ENCODE data around the gene NDFIP1. TPM values are rescaled to one million over a fixed set of nuclear protein-coding genes. Genes with fewer than 3 reads are reported as not detected.

NDFIP1 gene
- total RNA-seq, 1 donor, result 69.7 TPM

- no peak for DNase-seq (ENCODE audit: low read depth in 2 of 3, low spot score in 2 of 3)
These were observed 17.6 kb upstream of the NDFIP1 start for GRCh38 chr5:142091012-142091411.

DNA sequence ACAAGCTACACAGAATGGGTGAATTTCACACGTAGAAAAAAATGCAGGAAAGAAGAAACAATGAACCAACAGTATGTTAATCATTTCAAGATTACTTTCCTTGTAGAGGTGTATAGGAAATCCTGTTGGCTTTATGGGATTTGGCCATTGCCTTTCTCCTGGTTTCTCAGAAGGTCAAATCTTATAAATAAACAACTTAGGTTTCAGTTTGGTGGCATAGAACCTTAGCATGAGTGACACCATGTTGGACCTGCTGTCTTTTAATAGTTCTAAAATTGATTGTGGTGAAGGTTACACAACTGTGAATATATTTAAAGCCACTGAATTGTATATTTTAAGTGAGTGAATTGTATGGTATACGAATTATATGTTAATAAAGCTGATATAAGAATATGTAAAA lies 16.7 kb upstream of the NDFIP1 start:
- DNase-seq (ENCODE audit: low read depth in 2 of 3, low spot score in 2 of 3), result no peak

GRCh38 chr5:142095035-142095434 lies 13.5 kb upstream of the NDFIP1 start:
- DNase-seq (ENCODE audit: low read depth in 2 of 3, low spot score in 2 of 3), result no peak

DNA sequence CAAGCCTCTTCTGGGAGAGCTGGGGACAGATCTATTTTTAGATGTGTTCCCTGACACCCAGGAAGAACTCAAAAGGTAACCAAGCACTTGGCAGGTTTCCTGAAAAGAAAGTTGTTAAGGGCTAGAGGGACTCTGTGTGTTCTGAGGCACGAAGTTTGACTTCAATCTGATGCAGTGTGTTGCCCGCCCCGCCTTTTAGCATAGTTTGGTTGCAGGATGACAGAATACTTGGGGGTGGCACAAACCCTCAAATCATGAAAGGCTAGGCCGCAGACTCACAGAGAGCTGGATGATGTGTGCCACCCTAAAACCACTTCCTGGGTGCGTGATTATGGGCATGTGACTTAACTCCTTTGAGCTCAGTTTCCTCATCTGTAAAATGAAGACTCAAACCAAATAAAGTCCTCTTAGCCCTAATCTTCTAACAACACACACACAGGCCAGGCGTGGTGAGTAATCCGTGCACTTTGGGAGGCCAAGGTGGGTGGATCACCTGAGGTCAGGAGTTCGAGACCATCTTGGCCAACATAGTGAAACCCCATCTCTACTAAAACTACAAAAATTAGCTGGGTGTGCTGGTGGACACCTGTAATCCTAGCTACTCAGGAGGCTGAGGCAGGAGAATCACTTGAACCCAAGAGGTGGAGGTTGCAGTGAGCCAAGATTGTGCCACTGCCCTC lies 12.8 kb upstream of the NDFIP1 start:
- DNase-seq (ENCODE audit: low read depth in 2 of 3, low spot score in 2 of 3), result peak in 1 of 3 donors; percentile 69

- DNase-seq (ENCODE audit: low read depth in 2 of 3, low spot score in 2 of 3), result no peak
These were observed 12.2 kb upstream of the NDFIP1 start for GRCh38 chr5:142096382-142096781.

- DNase-seq (ENCODE audit: low read depth in 2 of 3, low spot score in 2 of 3), result no peak
These were observed 10.9 kb upstream of the NDFIP1 start for GRCh38 chr5:142097681-142098080.

DNA sequence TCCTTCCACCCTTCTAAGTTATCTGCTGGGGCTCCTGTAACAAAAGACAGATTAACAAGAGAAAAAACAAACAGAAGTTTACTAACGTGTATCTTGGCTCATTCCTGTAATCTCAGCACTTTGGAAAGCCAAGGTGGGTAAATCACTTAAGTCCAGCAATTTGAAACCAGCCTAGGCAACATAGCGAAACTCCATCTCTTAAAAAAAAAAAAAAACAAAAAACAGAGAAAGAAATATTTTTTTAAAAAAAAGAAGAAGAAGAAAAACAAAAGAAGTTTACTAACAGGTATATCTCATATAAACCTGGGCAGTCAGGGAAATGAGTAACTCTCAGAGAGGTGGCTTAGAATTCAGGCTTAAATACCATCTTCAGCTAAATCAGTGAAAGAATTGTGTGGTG lies 10.3 kb upstream of the NDFIP1 start:
- DNase-seq (ENCODE audit: low read depth in 2 of 3, low spot score in 2 of 3), result no peak

GRCh38 chr5:142098931-142099330 lies 9.6 kb upstream of the NDFIP1 start:
- no peak for DNase-seq (ENCODE audit: low read depth in 2 of 3, low spot score in 2 of 3)

GRCh38 chr5:142100307-142100706 lies 8.3 kb upstream of the NDFIP1 start:
- no peak for DNase-seq (ENCODE audit: low read depth in 2 of 3, low spot score in 2 of 3)

DNA sequence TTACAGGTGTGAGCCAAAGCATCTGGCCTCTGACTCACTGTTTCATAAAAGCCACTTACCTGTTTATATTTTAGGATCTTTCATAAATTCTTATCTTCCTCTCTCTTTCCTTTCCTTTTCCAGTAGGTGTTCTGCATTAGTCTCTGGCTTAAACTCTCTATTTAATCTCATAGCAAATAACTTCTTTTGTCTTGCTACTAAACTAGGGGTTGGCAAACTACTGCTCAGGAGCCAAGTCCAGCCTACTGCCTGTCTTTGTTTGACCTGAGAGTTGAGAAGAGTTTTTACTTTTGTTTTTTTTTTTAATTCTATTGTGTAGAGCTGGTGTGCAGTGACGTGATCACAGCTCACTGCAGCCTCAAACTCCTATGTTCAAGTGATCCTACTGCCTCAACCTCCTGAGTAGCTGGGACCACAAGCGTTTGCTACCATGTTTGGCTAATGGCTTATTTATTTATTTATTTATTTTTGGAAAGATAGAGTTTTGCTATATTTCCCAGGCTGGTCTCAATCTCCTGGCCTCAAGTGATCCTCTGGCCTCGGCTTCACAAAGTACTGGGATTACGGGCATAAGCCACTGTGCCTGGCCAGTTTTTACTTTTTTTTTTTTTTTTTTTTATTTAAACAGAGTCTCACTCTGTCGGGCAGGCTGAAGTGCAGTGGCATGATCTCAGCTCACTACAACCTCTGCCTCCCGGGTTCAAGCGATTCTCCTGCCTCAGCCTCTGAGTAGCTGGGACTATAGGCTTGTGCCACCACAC lies 5.4 kb upstream of the NDFIP1 start:
- no peak for DNase-seq (ENCODE audit: low read depth in 2 of 3, low spot score in 2 of 3)

DNA sequence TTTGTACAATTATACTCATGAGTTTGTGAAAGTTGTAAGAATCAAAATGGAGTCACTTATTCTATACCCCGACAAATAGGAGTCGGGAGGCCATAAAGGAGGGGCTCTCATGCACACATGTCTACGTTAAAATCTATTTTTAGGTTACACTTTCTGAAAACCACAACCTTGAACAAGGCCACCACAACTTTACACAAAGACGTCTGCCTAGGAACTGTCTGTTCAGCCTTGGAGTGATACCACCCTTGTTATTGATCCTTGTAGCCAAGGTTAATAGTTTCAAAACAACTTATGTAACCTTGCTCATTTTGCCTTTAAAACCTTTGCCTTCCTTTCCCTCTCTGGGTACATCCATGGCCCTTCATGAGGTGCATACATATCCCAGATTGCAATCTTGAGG lies 4.1 kb upstream of the NDFIP1 start:
- peak in 1 of 3 donors; percentile 18 for DNase-seq (ENCODE audit: low read depth in 2 of 3, low spot score in 2 of 3)

DNA sequence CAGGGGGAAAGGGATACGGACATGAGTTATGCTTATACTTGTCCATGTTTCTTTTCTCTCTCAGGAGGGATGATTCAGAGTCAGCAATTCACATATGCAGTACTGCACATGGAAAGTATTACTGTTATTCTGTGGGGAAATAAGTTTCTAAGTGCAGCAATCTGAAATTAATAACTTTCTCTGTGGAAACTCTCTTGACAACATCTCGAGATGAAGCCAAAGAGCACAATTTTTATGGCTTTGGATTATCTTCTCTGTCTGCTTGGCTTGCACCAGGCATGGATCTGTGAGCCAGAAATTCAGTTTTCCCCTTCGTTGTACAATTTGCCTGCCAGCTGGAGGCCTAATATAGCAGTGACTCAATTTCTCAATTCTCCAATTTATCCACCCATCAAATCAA lies 2.5 kb upstream of the NDFIP1 start:
- no peak for DNase-seq (ENCODE audit: low read depth in 2 of 3, low spot score in 2 of 3)

GRCh38 chr5:142107036-142107735 lies 1.4 kb upstream of the NDFIP1 start:
- DNase-seq (ENCODE audit: low read depth in 2 of 3, low spot score in 2 of 3), result no peak

GRCh38 chr5:142107736-142108431 lies 695 bp upstream of the NDFIP1 start:
- DNase-seq (ENCODE audit: low read depth in 2 of 3, low spot score in 2 of 3), result peak in 2 of 3 donors; percentile 55 to 61

- DNase-seq (ENCODE audit: low read depth in 2 of 3, low spot score in 2 of 3), result peak in 1 of 3 donors; percentile 43
These were observed 909 bp downstream of the NDFIP1 start for GRCh38 chr5:142109331-142110045.

DNA sequence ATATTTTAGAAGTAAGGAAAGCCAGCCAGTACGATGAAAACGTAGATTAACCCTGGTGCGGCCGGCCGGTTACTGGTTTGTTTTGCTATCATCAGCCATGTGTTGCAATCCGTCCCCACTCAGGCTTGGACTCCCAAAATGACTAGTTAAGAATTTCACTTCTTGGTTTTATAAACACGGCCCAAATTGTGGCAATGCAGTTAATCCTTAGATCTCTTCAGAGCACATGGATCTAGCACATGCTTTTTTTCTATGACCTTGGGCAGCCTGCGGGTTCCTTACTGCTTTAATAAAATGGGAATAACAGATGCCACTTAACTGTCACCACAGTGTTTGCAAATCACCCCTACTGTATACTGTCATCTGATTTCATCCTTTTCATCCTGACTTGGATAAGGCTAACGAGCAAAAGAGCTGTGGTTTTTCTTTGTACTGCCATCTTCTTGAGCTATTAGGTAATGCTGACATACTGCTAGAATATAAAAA lies 1.5 kb downstream of the NDFIP1 start:
- peak in 1 of 3 donors; percentile 27 for DNase-seq (ENCODE audit: low read depth in 2 of 3, low spot score in 2 of 3)

DNA sequence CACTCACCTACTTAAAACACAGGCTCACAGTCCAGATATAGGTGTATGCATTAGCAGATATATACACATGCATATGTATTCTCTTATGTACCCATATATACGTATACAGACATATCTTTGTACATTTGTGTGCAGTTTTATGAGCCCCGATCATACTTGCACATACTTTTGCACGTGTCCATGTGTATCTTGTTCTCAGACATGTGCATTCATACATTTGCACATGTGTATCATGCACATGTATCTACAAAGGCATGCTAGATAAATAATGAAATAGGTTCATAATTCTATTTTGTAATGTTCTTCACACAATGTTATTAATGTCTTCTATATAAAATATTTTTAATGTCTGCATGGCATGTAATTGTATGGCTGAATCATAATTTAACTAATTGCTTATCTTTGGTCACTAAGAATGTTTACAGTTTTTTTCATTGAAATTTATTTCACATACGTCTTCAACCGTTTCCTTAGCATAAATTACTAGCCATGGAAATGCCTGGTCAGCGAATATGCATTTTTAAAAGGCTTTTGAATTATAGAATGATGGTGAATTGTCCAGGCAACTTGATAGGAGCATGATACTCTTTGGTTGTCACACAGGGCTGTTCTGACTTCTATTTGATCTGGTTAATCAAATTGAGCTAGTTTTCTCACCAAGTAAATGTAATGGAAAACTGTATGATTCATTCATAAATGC lies 2.6 kb downstream of the NDFIP1 start:
- no peak for DNase-seq (ENCODE audit: low read depth in 2 of 3, low spot score in 2 of 3)

DNA sequence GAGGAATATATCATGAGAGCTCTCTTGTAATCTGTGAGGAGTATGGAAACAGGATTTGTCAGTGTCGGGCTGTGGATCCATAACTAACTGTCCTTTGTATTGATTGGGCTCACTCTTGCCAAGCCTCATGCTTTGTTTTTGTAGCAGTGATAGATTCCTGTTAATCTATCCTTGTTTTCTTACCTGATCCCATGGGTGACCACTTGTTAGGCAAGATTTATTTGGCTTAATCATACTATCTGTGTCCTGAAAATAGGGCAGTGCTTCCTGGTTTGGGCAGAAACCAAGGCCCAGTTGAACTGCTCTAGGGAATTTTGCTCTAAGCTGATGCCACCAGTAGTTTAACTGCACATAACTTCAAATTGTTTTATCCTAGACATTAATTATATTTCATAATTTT lies 6.1 kb downstream of the NDFIP1 start:
- DNase-seq (ENCODE audit: low read depth in 2 of 3, low spot score in 2 of 3), result no peak

DNA sequence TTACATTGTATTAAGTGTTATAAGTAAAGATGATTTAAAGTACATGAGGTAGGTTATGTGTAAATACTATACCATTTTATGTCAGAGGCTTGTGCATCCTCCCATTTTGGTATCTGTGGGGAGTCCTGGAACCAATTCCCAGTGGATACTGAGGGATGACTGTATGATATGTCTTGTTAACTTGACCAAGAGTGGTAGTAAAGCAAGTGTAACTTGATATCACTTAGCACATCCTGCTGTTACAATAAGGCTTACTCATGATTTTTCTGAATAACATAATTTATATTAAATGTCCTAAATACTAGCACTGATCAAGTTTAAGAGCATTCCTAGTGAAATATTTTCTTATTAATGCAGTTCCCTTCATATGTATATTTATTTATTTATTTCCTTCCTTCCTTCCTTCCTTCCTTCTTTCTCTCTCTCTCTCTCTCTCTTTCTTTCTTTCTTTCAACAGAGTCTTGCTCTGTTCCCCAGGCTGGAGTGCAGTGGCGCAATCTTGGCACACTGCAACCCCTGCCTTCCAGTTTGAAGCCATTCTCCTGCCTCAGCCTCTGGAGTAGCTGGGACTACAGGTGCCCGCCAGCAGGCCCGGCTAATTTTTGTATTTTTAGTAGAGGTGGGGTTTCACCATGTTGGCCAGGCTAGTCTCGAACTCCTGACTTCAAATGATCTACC lies 7.5 kb downstream of the NDFIP1 start:
- no peak for DNase-seq (ENCODE audit: low read depth in 2 of 3, low spot score in 2 of 3)
